CD4-positive, alpha-beta T cell (primary cell): Measurements from ENCODE around the gene SSBP3. TPM values are rescaled to one million over a fixed set of nuclear protein-coding genes. Genes with fewer than 3 reads are reported as not detected.

ENCODE experiments used
- ATAC-seq: fragments of 200-7000 bp; cut with Tn5 transposase; one replicate; pipeline ENCODE4 v1.10.0; 2022; ENCODE audit warnings: mild to moderate bottlenecking; ENCODE audit not compliant: poor library complexity
- CTCF ChIA-PET: fragments of 350-600 bp; sonication (Branson Sonifier 250); formaldehyde crosslinking; loops from one replicate; lab custom pipeline; 2021; ENCODE audit warnings: antibody characterized with exemption, inconsistent platforms; lab: Charles Lee
- POLR2A ChIA-PET: fragments of 350-600 bp; sonication (Branson Sonifier 250); formaldehyde crosslinking; loops from one replicate; lab custom pipeline; 2021; ENCODE audit warnings: antibody characterized with exemption, inconsistent platforms; lab: Charles Lee
- DNase-seq, 14 experiments: peaks; one replicate each; pipeline ENCODE4 v3.0.0-alpha.2; 2013 to 2020; ENCODE audit warnings: mixed read lengths in 2 of 14
- H3K27ac ChIP-seq, 2 donors: one replicate each; pipeline versions ENCODE4 v1.5.1 to v1.7.0; 2013; ENCODE audit warnings: low read length in 2 of 2, low read depth in 1 of 2, mild to moderate bottlenecking in 1 of 2
- H3K27me3 ChIP-seq, 2 experiments: 1 replicate in 1 of 2; 2 replicates in 1 of 2; pipeline versions ENCODE4 v1.6.1 to v1.7.0; 2013; ENCODE audit warnings: low read length in 2 of 2, control low read depth in 1 of 2, mild to moderate bottlenecking in 1 of 2, moderate library complexity in 1 of 2; ENCODE audit not compliant: insufficient read depth in 2 of 2, control insufficient read depth in 1 of 2
- H3K36me3 ChIP-seq: one replicate; pipeline ENCODE4 v1.6.1; 2013; ENCODE audit warnings: low read length, control low read depth; ENCODE audit not compliant: insufficient read depth
- H3K4me1 ChIP-seq: one replicate; pipeline ENCODE4 v1.6.1; 2013; ENCODE audit warnings: low read length, control low read depth; ENCODE audit not compliant: insufficient read depth
- H3K4me3 ChIP-seq: one replicate; pipeline ENCODE4 v1.5.1; 2013; ENCODE audit warnings: mild to moderate bottlenecking, low read length, moderate library complexity
- H3K9me3 ChIP-seq, 2 experiments: 1 replicate in 1 of 2; 2 replicates in 1 of 2; pipeline versions ENCODE4 v1.6.1 to v1.7.0; 2013; ENCODE audit warnings: low read length in 2 of 2, mild to moderate bottlenecking in 2 of 2, control low read depth in 1 of 2, moderate library complexity in 1 of 2; ENCODE audit not compliant: control insufficient read depth in 1 of 2, insufficient read depth in 1 of 2
- H3K27ac Mint-ChIP-seq: one replicate; pipeline ENCODE4 v1.8.0; 2020; ENCODE audit warnings: mixed read lengths
- H3K27me3 Mint-ChIP-seq: one replicate; pipeline ENCODE4 v1.8.0; 2021; ENCODE audit warnings: mixed read lengths
- H3K36me3 Mint-ChIP-seq: one replicate; pipeline ENCODE4 v1.8.0; 2021; ENCODE audit warnings: low read depth, mixed read lengths
- H3K4me1 Mint-ChIP-seq: one replicate; pipeline ENCODE4 v1.8.0; 2021; ENCODE audit warnings: low read depth, mixed read lengths
- H3K4me3 Mint-ChIP-seq: one replicate; pipeline ENCODE4 v1.8.0; 2020; ENCODE audit warnings: mild to moderate bottlenecking, mixed read lengths
- H3K9me3 Mint-ChIP-seq: one replicate; pipeline ENCODE4 v1.8.0; 2020; ENCODE audit warnings: mixed read lengths
- intact Hi-C, 2 experiments: fragments of 100-400 bp; cut with DNase I in 1 of 2; cut with micrococcal nuclease in 1 of 2; formaldehyde crosslinking; loops; one replicate each; pipeline versions ENCODE4 v1.15.1 to v1.9.0; 2023 to 2025; cut with DNase I, micrococcal nuclease
- total RNA-seq, 174 experiments: library from RNA in 2 of 174; stranded (reverse) in 2 of 174; gene quantifications; one replicate each; pipeline ENCODE4 v1.2.3 and lab custom pipeline; 2021 to 2026
- TF ChIP-seq, protein P1 (sequence below): fragments of 200-600 bp; IDR thresholded peaks from one replicate; pipeline ENCODE4 v1.8.0; 2022; ENCODE audit warnings: antibody characterized with exemption, mild to moderate bottlenecking

SSBP3 gene
- total RNA-seq, 2 experiments from 2014 or later = 50.6 to 52.4 TPM

DNA sequence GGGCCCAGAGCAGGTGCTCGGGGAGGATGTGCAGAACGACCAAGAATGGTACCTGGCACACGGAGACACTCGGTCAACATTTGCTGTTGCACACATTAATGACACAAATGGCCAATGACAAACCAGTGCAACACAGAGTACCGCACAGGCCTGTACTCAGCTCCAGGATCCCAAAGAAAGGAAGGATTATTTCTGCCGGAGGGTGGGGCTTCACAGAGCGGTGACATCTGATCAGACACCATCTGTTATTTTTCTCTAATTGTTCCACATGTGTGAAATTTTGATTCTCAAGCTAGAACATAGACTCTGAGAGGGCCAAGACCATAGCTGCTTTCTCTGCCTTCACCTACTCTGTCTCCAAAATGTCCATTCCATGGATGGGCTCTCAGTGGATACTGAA is 105.8 kb downstream of the SSBP3 start:
- Mint-ChIP-seq H3K9me3 (no peaks in the 10 kb centered on the region), H3K4me1 (peaks cover 88% of the 10 kb centered on the region), H3K36me3 (no peaks in the 10 kb centered on the region), H3K27ac (peak overlapping the region; percentile 8), H3K4me3 (no peak overlapping the region), H3K27me3 (no peaks in the 10 kb centered on the region)
- POLR2A ChIA-PET = interaction anchor here (0.9 to 1.0 kb wide), 2 partner anchors 10 to 56 kb away, joined by 3 read pairs; no protein-coding TSS in a partner anchor
- Histone ChIP-seq H3K27me3 (no peaks in the 10 kb centered on the region), H3K4me3 (no peak overlapping the region), H3K36me3 (peaks cover 5% of the 10 kb centered on the region), H3K27ac (no peak overlapping the region), H3K9me3 (no peaks in the 10 kb centered on the region), H3K4me1 (peaks cover 76% of the 10 kb centered on the region)
- ATAC-seq = no peak
- intact Hi-C loops = no loop called here
- DNase-seq = no peak
- CTCF ChIA-PET = interaction anchor here (1.5 kb wide), 1 partner anchor 19 kb away, joined by 3 read pairs; no protein-coding TSS in a partner anchor
- TF ChIP-seq, protein P1, sequence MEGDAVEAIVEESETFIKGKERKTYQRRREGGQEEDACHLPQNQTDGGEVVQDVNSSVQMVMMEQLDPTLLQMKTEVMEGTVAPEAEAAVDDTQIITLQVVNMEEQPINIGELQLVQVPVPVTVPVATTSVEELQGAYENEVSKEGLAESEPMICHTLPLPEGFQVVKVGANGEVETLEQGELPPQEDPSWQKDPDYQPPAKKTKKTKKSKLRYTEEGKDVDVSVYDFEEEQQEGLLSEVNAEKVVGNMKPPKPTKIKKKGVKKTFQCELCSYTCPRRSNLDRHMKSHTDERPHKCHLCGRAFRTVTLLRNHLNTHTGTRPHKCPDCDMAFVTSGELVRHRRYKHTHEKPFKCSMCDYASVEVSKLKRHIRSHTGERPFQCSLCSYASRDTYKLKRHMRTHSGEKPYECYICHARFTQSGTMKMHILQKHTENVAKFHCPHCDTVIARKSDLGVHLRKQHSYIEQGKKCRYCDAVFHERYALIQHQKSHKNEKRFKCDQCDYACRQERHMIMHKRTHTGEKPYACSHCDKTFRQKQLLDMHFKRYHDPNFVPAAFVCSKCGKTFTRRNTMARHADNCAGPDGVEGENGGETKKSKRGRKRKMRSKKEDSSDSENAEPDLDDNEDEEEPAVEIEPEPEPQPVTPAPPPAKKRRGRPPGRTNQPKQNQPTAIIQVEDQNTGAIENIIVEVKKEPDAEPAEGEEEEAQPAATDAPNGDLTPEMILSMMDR = no peak

DNA sequence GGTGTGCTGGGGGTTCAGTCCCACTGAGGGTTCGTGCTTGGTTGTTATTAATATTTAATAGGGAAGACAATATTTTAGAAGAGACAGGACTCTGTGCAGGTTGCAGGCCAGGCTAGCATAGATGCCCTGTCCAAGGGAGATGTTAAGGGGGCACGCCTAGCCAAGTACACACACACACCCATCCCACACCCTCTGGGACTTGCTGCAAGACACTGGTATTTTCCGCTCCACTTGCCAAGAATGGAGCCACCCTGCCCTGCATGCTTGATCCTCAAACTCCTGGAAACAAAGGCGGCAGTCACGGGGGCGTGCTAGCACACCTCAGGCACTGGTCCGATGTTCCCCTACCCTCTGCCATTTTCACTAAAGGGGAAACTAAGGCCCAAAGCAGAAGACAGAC is 107.2 kb downstream of the SSBP3 start:
- H3K36me3 Mint-ChIP-seq = no peaks in the 10 kb centered on the region
- no peak for ATAC-seq
- TF ChIP-seq, protein P1 = no peak
- CTCF ChIA-PET = no interaction called here
- H3K27me3 ChIP-seq = no peaks in the 10 kb centered on the region
- H3K4me1 ChIP-seq = peaks cover 67% of the 10 kb centered on the region
- no peaks in the 10 kb centered on the region for H3K9me3 ChIP-seq
- H3K4me1 Mint-ChIP-seq = peaks cover 99% of the 10 kb centered on the region
- H3K27ac ChIP-seq = no peak overlapping the region
- POLR2A ChIA-PET = interaction anchor here (1.3 to 1.5 kb wide), 2 partner anchors 14 to 22 kb away, joined by 3 to 4 read pairs; no protein-coding TSS in a partner anchor
- no peaks in the 10 kb centered on the region for H3K9me3 Mint-ChIP-seq
- DNase-seq = no peak
- intact Hi-C loops = loop anchor here in 1 of 2 experiments (5.0 kb wide), 1 partner anchor 38 kb away; no protein-coding TSS in a partner anchor
- H3K27ac Mint-ChIP-seq = peak overlapping the region; percentile 38
- no peak overlapping the region for H3K4me3 ChIP-seq
- peak overlapping the region; percentile 62 for H3K4me3 Mint-ChIP-seq
- H3K27me3 Mint-ChIP-seq = no peaks in the 10 kb centered on the region
- no peaks in the 10 kb centered on the region for H3K36me3 ChIP-seq

DNA sequence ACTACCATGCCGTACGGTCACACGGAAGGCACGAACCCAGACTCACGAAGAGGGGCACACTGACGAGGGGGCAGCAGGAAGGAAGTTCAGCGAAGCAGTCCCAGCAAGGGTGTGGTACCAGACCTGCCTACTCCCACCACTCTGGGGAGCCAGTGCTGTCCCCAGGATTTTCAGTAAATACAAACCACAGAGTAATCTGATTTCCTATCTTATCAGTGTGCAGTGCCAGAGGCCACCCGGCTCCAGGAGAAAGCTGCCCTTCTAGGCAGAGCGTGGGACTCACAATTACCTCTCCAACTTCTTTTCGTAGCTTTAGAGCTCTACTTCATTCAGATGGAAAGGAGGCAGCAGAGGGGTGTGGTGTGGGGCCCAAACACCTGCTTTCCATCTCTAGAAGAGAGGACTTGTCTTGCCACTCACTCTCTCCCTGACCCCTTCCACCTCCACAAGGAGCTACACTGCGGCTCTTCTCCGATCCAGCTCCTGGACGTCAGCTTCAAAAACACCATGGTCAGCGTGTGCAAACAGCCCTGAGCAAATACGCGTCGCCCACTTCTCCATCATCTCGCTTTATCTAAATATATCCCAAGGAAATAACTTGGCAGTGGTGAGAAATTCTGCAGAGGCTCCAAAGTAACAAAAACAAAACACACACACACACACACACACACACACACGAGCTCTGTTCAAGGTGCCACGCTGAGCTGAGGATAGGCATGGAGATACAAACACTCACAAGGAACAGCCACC is 107.7 kb downstream of the SSBP3 start:
- no peak overlapping the region for H3K4me3 ChIP-seq
- Mint-ChIP-seq H3K4me1 (peaks cover 96% of the 10 kb centered on the region), H3K9me3 (no peaks in the 10 kb centered on the region), H3K27ac (peak overlapping the region; percentile 38), H3K36me3 (no peaks in the 10 kb centered on the region), H3K27me3 (no peaks in the 10 kb centered on the region), H3K4me3 (peak overlapping the region; percentile 62)
- ChIA-PET POLR2A (interaction anchor here (1.3 to 1.5 kb wide), 2 partner anchors 13 to 22 kb away, joined by 3 to 4 read pairs; no protein-coding TSS in a partner anchor), CTCF (no interaction called here)
- TF ChIP-seq, protein P1 = no peak
- H3K36me3 ChIP-seq = no peaks in the 10 kb centered on the region
- peaks cover 62% of the 10 kb centered on the region for H3K4me1 ChIP-seq
- intact Hi-C loops = loop anchor here in 1 of 2 experiments (5.0 kb wide), 1 partner anchor 39 kb away; no protein-coding TSS in a partner anchor
- H3K27me3 ChIP-seq = no peaks in the 10 kb centered on the region
- no peaks in the 10 kb centered on the region for H3K9me3 ChIP-seq
- no peak for DNase-seq
- no peak for ATAC-seq
- no peak overlapping the region for H3K27ac ChIP-seq
